ENCODE results near the gene FAM3A.

Gene FAM3A

DNA sequence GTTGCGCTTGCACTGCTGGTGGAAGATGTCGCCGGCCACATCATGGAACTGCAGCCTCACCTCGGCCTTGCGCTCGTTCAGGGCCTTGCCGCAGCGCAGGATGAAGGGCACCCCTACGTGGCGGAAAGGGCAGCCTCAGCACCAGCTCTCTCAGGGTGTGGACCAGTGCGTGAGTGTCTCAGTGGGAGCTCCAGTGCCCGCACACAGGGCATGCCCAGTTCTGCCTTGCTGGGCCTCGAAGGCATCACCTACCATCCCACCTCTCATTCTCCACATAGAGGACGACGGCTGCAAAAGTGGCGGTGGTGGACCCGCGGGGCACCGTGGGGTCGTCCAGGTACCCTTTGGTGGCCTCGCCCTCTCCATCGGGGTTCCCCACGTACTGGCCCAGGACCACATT, 16.7 kb upstream of the FAM3A start:
- Mint-ChIP-seq H3K9me3 (peaks cover 51% of the 10 kb centered on the region), H3K27ac (no peak overlapping the region), H3K4me3 (no peak overlapping the region), H3K4me1 (peaks cover under 1% of the 10 kb centered on the region), H3K27me3 (ENCODE audit: low read depth, poor library complexity) (no peaks in the 10 kb centered on the region), H3K36me3 (ENCODE audit: low read depth) (no peaks in the 10 kb centered on the region)
- DNase-seq = no peak
- TF ChIP-seq, protein P1, sequence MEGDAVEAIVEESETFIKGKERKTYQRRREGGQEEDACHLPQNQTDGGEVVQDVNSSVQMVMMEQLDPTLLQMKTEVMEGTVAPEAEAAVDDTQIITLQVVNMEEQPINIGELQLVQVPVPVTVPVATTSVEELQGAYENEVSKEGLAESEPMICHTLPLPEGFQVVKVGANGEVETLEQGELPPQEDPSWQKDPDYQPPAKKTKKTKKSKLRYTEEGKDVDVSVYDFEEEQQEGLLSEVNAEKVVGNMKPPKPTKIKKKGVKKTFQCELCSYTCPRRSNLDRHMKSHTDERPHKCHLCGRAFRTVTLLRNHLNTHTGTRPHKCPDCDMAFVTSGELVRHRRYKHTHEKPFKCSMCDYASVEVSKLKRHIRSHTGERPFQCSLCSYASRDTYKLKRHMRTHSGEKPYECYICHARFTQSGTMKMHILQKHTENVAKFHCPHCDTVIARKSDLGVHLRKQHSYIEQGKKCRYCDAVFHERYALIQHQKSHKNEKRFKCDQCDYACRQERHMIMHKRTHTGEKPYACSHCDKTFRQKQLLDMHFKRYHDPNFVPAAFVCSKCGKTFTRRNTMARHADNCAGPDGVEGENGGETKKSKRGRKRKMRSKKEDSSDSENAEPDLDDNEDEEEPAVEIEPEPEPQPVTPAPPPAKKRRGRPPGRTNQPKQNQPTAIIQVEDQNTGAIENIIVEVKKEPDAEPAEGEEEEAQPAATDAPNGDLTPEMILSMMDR (IDR thresholded peaks at IDR 0.05) = no peak

DNA sequence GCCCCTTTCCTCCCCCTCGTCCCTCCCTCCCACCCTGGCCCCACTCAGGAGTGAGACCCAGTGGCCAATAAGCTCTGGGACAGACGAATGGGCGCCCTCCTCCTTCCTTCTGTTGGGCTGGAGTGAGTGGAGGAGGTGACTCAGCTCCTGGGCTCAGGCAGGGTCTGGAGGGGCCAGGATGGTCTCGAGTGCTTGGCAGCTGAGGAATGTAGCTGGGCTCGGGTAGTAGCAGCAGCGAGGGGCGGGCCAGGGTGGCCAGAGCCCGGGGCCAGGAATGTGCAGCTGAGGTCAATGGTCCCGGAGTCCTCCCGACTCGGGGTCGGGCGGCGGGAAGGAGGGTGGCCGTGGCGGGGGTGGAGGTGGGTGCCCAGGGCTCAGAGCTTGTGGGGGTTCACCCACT, 15.6 kb upstream of the FAM3A start:
- Mint-ChIP-seq H3K9me3 (peaks cover 59% of the 10 kb centered on the region), H3K4me3 (no peak overlapping the region), H3K27me3 (ENCODE audit: low read depth, poor library complexity) (no peaks in the 10 kb centered on the region), H3K4me1 (peaks cover 10% of the 10 kb centered on the region), H3K36me3 (ENCODE audit: low read depth) (no peaks in the 10 kb centered on the region), H3K27ac (no peak overlapping the region)
- no peak for DNase-seq
- TF ChIP-seq, protein P1 (IDR thresholded peaks at IDR 0.05) = no peak

DNA sequence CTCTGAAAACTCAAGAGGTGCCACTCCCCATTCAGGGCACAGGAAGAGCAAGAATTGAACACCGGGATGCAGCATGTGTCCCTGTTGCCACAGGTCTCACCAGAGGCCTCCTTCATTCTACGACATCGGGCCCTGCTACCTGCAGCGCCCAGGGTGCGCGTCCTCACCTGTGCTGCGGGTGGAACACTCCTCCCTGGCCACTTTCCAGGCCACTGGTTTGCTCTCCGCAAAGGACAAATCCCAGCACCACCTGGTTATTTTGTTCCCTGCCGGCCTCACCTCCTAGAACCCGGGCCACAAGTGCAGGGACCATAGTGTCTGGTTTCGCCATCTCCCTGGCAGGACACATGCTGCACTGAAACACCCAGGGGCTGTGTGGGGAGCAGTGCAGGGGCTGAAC, 14.3 kb upstream of the FAM3A start:
- TF ChIP-seq, protein P1 (IDR thresholded peaks at IDR 0.05) = no peak
- Mint-ChIP-seq H3K36me3 (ENCODE audit: low read depth) (no peaks in the 10 kb centered on the region), H3K27me3 (ENCODE audit: low read depth, poor library complexity) (no peaks in the 10 kb centered on the region), H3K27ac (no peak overlapping the region), H3K4me3 (no peak overlapping the region), H3K9me3 (peaks cover 58% of the 10 kb centered on the region), H3K4me1 (peaks cover 10% of the 10 kb centered on the region)
- DNase-seq = no peak

DNA sequence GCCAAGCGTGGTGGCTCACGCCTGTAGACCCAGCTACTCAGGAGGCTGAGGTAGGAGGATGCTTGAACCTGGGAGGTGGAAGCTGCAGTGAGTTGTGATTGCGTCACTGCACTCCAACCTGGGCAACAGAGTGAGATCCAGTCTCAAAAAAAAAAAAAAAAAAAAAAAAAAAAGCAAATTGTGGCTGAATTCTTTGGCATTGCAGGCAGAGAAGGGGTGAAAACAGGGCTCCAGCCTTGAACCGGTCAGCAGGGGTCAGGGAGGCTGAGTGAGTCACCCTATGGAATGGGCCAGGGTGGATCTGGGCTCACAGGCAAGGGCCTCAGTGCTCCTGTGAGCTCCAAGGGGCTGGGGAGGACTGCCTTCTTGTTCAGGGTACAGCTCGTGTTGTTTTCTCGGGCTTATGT, 13.2 kb upstream of the FAM3A start:
- H3K4me3 Mint-ChIP-seq = no peak overlapping the region
- H3K9me3 Mint-ChIP-seq = peaks cover 55% of the 10 kb centered on the region
- no peaks in the 10 kb centered on the region for H3K36me3 Mint-ChIP-seq (ENCODE audit: low read depth)
- H3K27me3 Mint-ChIP-seq (ENCODE audit: low read depth, poor library complexity) = no peaks in the 10 kb centered on the region
- H3K4me1 Mint-ChIP-seq = peaks cover 10% of the 10 kb centered on the region
- TF ChIP-seq, protein P1 (IDR thresholded peaks at IDR 0.05) = no peak
- no peak for DNase-seq
- H3K27ac Mint-ChIP-seq = no peak overlapping the region

DNA sequence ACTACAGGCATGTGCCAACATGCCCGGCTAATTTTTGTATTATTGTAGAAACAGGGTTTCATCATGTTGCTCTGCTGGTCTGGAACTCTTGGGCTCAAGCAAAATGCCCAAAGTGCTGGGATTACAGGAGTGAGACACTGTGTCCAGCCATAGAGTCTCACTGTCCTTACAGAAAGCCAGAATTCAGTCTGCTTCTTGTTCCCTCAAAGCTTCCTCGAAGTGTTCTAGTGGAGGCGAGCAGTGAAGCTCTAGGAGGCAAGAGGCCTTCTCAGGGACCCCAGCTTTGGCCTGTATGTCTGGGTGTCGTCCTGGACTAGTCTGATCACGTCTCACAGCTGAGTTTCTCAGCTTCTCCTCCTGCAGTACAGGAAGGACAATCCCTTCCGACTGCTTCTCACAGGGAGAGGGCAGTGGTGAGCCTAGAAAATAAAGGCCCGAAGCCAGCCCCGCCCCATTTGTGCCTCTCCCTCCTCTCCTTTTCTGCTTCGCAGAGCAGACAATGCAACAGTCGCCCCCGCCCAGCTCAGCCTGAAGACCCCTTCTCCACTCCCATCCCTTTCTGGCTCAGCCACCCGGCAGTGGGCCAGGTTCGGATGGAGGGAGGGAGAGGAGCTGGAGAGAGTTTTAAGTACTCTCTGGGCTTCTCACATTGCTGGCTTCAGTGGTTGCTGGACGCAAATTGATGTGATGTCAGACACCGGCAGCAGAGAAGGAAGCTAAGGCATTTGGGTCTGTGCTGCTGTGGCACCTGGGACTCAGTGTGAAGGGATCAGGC, 11.1 kb upstream of the FAM3A start:
- H3K36me3 Mint-ChIP-seq (ENCODE audit: low read depth) = no peaks in the 10 kb centered on the region
- TF ChIP-seq, protein P1 (IDR thresholded peaks at IDR 0.05) = no peak
- DNase-seq = peak; percentile 74
- H3K9me3 Mint-ChIP-seq = peaks cover 56% of the 10 kb centered on the region
- H3K4me3 Mint-ChIP-seq = peak overlapping the region; percentile 66
- H3K27ac Mint-ChIP-seq = peak overlapping the region; percentile 90
- no peaks in the 10 kb centered on the region for H3K27me3 Mint-ChIP-seq (ENCODE audit: low read depth, poor library complexity)
- H3K4me1 Mint-ChIP-seq = peaks cover 10% of the 10 kb centered on the region
